Left cardiac atrium (tissue), 4 donors: ENCODE data around the gene IL1R1. TPM values are rescaled to one million over a fixed set of nuclear protein-coding genes. Genes with fewer than 3 reads are reported as not detected.
"Not testable (repeated sequence)": the region's sequence is repeated elsewhere in the genome, so short reads cannot be mapped to it uniquely, and the experiment has no call there.

Experiments used
- ATAC-seq, 2 donors: fragments of 200-7000 bp; cut with Tn5 transposase; one replicate each; pipeline ENCODE4 v1.9.1; 2020; ENCODE audit warnings: mild to moderate bottlenecking in 2 of 2, moderate library complexity in 2 of 2
- DNase-seq: peaks from one replicate; pipeline ENCODE4 v3.0.0-alpha.2; 2020
- intact Hi-C, 2 donors: fragments of 100-400 bp; cut with DNase I; formaldehyde crosslinking; loops; one replicate each; pipeline versions ENCODE4 v1.14.1 to v1.15.1; 2022 to 2023
- total RNA-seq, 2 donors: library from RNA; stranded (reverse); fragmentation: NEBNext Ultra II Directional; extraction: Animal tissue kit (Norgen Biotek cat#: 25700); gene quantifications; one replicate each; pipeline ENCODE4 v1.2.1, GENCODE V29; 2021
- donor health status: DM: no; HTN: yes; CAD: no.
- donor health status: DM: no; HTN: yes; CAD: no; lungs with severe emphysema.
- donor health status: DM: yes; HTN: yes; CAD: no.
- donor health status: Dilated cardiomyopathy.

IL1R1 gene
- total RNA-seq, 2 donors from 2014 or later: 60.8 to 124 TPM

- ATAC-seq (no peak), DNase-seq (no peak)
- intact Hi-C loops: no loop called here
Measured at GRCh38 chr2:102109016-102109415, 33.5 kb upstream of the IL1R1 start.

- ATAC-seq (no peak), DNase-seq (no peak)
Measured at GRCh38 chr2:102110171-102110570, 32.4 kb upstream of the IL1R1 start.

GRCh38 chr2:102110596-102111334 lies 31.8 kb upstream of the IL1R1 start:
- intact Hi-C loops: no loop called here
- ATAC-seq (no peak), DNase-seq (no peak)

More at GRCh38 chr2:102110171-102110570, 32.4 kb upstream of the IL1R1 start:
- intact Hi-C loops: no loop called here

- intact Hi-C loops: no loop called here
- DNase-seq: no peak
- ATAC-seq: no peak
Measured at GRCh38 chr2:102111823-102112222, 30.7 kb upstream of the IL1R1 start.

GRCh38 chr2:102112271-102112670 lies 30.3 kb upstream of the IL1R1 start:
- intact Hi-C loops: no loop called here
- no peak for ATAC-seq
- DNase-seq: no peak

GRCh38 chr2:102112692-102113665 lies 29.6 kb upstream of the IL1R1 start:
- no peak for ATAC-seq
- DNase-seq: no peak
- intact Hi-C loops: no loop called here

- ATAC-seq: peak in 1 of 2 donors; percentile 74
- intact Hi-C loops: no loop called here
Measured at GRCh38 chr2:102114290-102114721, 28.2 kb upstream of the IL1R1 start.

GRCh38 chr2:102114851-102115497 lies 27.6 kb upstream of the IL1R1 start:
- DNase-seq (no peak), ATAC-seq (no peak)

More at GRCh38 chr2:102114290-102114721, 28.2 kb upstream of the IL1R1 start:
- DNase-seq: no peak

GRCh38 chr2:102116630-102117471 lies 25.7 kb upstream of the IL1R1 start:
- ATAC-seq (no peak), DNase-seq (no peak)
- intact Hi-C loops: no loop called here

More at GRCh38 chr2:102114851-102115497, 27.6 kb upstream of the IL1R1 start:
- intact Hi-C loops: no loop called here

GRCh38 chr2:102117472-102117858 lies 25.1 kb upstream of the IL1R1 start:
- intact Hi-C loops: no loop called here
- no peak for ATAC-seq

GRCh38 chr2:102119255-102119654 lies 23.3 kb upstream of the IL1R1 start:
- intact Hi-C loops: no loop called here
- ATAC-seq (no peak), DNase-seq (no peak)

More at GRCh38 chr2:102117472-102117858, 25.1 kb upstream of the IL1R1 start:
- DNase-seq: no peak

GRCh38 chr2:102120261-102120660 lies 22.3 kb upstream of the IL1R1 start:
- ATAC-seq: no peak
- intact Hi-C loops: no loop called here
- no peak for DNase-seq

GRCh38 chr2:102120701-102121159 lies 21.8 kb upstream of the IL1R1 start:
- no peak for ATAC-seq
- no peak for DNase-seq
- intact Hi-C loops: no loop called here

GRCh38 chr2:102122115-102122514 lies 20.4 kb upstream of the IL1R1 start:
- DNase-seq (no peak), ATAC-seq (peak; percentile 83 to 91)
- intact Hi-C loops: no loop called here

GRCh38 chr2:102122909-102123308 lies 19.6 kb upstream of the IL1R1 start:
- ATAC-seq: no peak
- no peak for DNase-seq
- intact Hi-C loops: no loop called here

GRCh38 chr2:102124421-102124820 lies 18.1 kb upstream of the IL1R1 start:
- intact Hi-C loops: not testable (repeated sequence)

GRCh38 chr2:102126169-102126568 lies 16.4 kb upstream of the IL1R1 start:
- no peak for ATAC-seq
- no peak for DNase-seq
- intact Hi-C loops: no loop called here

More at GRCh38 chr2:102124421-102124820, 18.1 kb upstream of the IL1R1 start:
- ATAC-seq, DNase-seq: not testable (repeated sequence)

GRCh38 chr2:102126660-102127059 lies 15.9 kb upstream of the IL1R1 start:
- DNase-seq (no peak), ATAC-seq (no peak)
- intact Hi-C loops: no loop called here
